Thyroid gland (tissue), 4 donors: ENCODE results near the gene HRG.

Source experiments
- CTCF ChIP-seq, 6 experiments: fragments of 200-600 bp in 3 of 6; fragments of 450-650 bp in 3 of 6; sonication (generic) in 3 of 6; IDR thresholded peaks; one replicate each; pipeline ENCODE4 v1.5.1; 2016 to 2019; ENCODE audit warnings: antibody characterized with exemption in 6 of 6, mild to moderate bottlenecking in 2 of 6, inconsistent platforms in 1 of 6, moderate library complexity in 1 of 6
- POLR2A ChIP-seq, 2 donors: fragments of 450-650 bp; IDR thresholded peaks; one replicate each; pipeline ENCODE4 v1.6.1; 2017; ENCODE audit warnings: antibody characterized with exemption in 2 of 2, mild to moderate bottlenecking in 2 of 2, moderate library complexity in 1 of 2

- TF ChIP-seq POLR2A (IDR thresholded peaks at IDR 0.05) (no peak), CTCF (IDR thresholded peaks at IDR 0.05) (peak; percentile 55 to 89 (median 72))
Observed at GRCh38 chr3:186617036-186617946, 48.5 kb upstream of the HRG start.
